Suprapubic skin (tissue), 4 donors: ENCODE measurements around the gene IGFN1.

Source experiments
- EP300 ChIP-seq: sonication (generic); formaldehyde crosslinking; IDR thresholded peaks from one replicate; pipeline ENCODE4 v1.6.1; 2017; ENCODE audit warnings: antibody characterized with exemption
- POLR2A ChIP-seq, 2 donors: fragments of 450-650 bp; IDR thresholded peaks; one replicate each; pipeline ENCODE4 v1.6.1; 2017; ENCODE audit warnings: antibody characterized with exemption in 2 of 2, mild to moderate bottlenecking in 2 of 2, moderate library complexity in 2 of 2
- POLR2AphosphoS5 ChIP-seq, 3 donors: sonication (generic); formaldehyde crosslinking; IDR thresholded peaks; one replicate each; pipeline ENCODE4 v1.6.1; 2017; ENCODE audit warnings: antibody characterized with exemption in 3 of 3
- TF ChIP-seq, protein P1 (sequence below), 2 donors: fragments of 200-600 bp in 1 of 2; fragments of 450-650 bp in 1 of 2; sonication (generic) in 1 of 2; IDR thresholded peaks; one replicate each; pipeline ENCODE4 v1.5.1; 2016 to 2019; ENCODE audit warnings: antibody characterized with exemption in 2 of 2, mild to moderate bottlenecking in 1 of 2, moderate library complexity in 1 of 2

DNA sequence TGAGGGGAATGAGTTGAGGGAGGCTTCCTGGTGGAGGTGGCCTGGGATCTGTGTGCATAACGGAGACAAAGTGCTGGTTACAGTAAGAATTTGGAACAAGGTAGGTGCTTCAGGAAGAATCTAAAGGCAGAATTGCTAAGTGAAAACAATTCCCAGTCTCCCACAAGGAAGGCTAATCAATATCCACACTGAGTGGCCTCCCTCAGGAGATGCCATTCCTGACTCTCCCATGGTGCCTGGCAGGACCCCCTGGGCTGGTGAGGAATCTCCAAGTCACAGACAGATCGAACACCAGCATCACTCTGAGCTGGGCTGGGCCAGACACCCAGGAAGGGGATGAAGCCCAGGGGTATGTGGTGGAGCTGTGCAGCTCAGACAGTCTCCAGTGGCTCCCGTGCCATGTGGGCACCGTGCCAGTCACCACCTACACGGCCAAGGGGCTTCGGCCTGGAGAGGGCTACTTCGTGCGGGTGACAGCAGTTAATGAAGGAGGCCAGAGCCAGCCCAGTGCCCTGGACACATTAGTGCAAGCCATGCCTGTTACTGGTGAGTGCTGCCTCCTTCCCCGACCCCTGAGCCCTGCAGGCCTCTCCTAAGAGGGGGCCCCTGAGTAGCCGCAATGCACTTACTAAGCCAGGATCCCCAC is 30.7 kb downstream of the IGFN1 start:
- TF ChIP-seq POLR2A (IDR thresholded peaks at IDR 0.05) (no peak), EP300 (no peak), POLR2AphosphoS5 (IDR thresholded peaks at IDR 0.05) (no peak)
- TF ChIP-seq, protein P1, sequence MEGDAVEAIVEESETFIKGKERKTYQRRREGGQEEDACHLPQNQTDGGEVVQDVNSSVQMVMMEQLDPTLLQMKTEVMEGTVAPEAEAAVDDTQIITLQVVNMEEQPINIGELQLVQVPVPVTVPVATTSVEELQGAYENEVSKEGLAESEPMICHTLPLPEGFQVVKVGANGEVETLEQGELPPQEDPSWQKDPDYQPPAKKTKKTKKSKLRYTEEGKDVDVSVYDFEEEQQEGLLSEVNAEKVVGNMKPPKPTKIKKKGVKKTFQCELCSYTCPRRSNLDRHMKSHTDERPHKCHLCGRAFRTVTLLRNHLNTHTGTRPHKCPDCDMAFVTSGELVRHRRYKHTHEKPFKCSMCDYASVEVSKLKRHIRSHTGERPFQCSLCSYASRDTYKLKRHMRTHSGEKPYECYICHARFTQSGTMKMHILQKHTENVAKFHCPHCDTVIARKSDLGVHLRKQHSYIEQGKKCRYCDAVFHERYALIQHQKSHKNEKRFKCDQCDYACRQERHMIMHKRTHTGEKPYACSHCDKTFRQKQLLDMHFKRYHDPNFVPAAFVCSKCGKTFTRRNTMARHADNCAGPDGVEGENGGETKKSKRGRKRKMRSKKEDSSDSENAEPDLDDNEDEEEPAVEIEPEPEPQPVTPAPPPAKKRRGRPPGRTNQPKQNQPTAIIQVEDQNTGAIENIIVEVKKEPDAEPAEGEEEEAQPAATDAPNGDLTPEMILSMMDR (IDR thresholded peaks at IDR 0.05), result no peak
